GM10248 (cell line): ENCODE data around the gene ZNF175.

Source experiments
- CTCF ChIA-PET: fragments of 300-600 bp; sonication (Branson Sonifier 250); formaldehyde crosslinking; extraction: SDS; loops from one replicate; lab custom pipeline; 2021; ENCODE audit warnings: antibody characterized with exemption; lab: Yijun Ruan, JAX
- POLR2A ChIA-PET: fragments of 350-650 bp; sonication (Branson Sonifier 250); formaldehyde crosslinking; extraction: SDS; loops from one replicate; lab custom pipeline; 2020; ENCODE audit warnings: antibody characterized with exemption; lab: Yijun Ruan, JAX
- DNase-seq: peaks from one replicate; pipeline ENCODE4 v3.0.0; 2012; ENCODE audit errors: extremely low spot score
- CTCF ChIP-seq: IDR thresholded peaks from 2 replicates; pipeline ENCODE4 v1.5.1; 2012; ENCODE audit warnings: mild to moderate bottlenecking, low read depth; ENCODE audit errors: extremely low read depth, missing control alignments, control extremely low read depth

ZNF175 gene

GRCh38 chr19:51552996-51553725 is 17.9 kb upstream of the ZNF175 start:
- POLR2A ChIA-PET = no interaction called here
- TF ChIP-seq CTCF = no peak
- peak; percentile 46 for DNase-seq

GRCh38 chr19:51559240-51559639 is 11.8 kb upstream of the ZNF175 start:
- POLR2A ChIA-PET = no interaction called here
- TF ChIP-seq CTCF = no peak
- CTCF ChIA-PET = interaction anchor here (1.0 kb wide), 1 partner anchor 11 kb away, joined by 3 read pairs; no protein-coding TSS in a partner anchor
- no peak for DNase-seq

More at GRCh38 chr19:51552996-51553725, 17.9 kb upstream of the ZNF175 start:
- CTCF ChIA-PET = interaction anchor here (2.0 to 2.6 kb wide), 2 partner anchors 38 to 80 kb away, joined by 8 to 12 read pairs; no protein-coding TSS in a partner anchor

- no peak for DNase-seq
- CTCF ChIA-PET = interaction anchor here (0.6 kb wide), 1 partner anchor 85 kb away, joined by 3 read pairs; no protein-coding TSS in a partner anchor
Observed at GRCh38 chr19:51560339-51560738, 10.7 kb upstream of the ZNF175 start.

GRCh38 chr19:51564791-51565190 is 6.3 kb upstream of the ZNF175 start:
- ChIA-PET CTCF (interaction anchor here (0.6 to 2.3 kb wide), 15 partner anchors 9 to 143 kb away, joined by 3 to 11 read pairs (median 3); no protein-coding TSS in a partner anchor), POLR2A (no interaction called here)
- peak; percentile 52 for DNase-seq
- peak; percentile 17 for TF ChIP-seq CTCF

More at GRCh38 chr19:51560339-51560738, 10.7 kb upstream of the ZNF175 start:
- TF ChIP-seq CTCF = no peak
- POLR2A ChIA-PET = no interaction called here

- CTCF ChIA-PET = interaction anchor here (0.9 to 2.3 kb wide), 12 partner anchors 10 to 169 kb away, joined by 3 to 11 read pairs (median 4); no protein-coding TSS in a partner anchor
Observed at GRCh38 chr19:51565583-51565982, 5.5 kb upstream of the ZNF175 start.

More at GRCh38 chr19:51565583-51565982, 5.5 kb upstream of the ZNF175 start:
- DNase-seq = no peak
- POLR2A ChIA-PET = no interaction called here
- no peak for TF ChIP-seq CTCF
